Urinary bladder (tissue), 4 donors: ENCODE measurements around the gene TCTN2. TPM values are rescaled to one million over a fixed set of nuclear protein-coding genes. Genes with fewer than 3 reads are reported as not detected.

Experiments
- DNase-seq: peaks from one replicate; pipeline ENCODE4 v3.0.0-alpha.2; 2015; ENCODE audit errors: extremely low spot score
- H3K27ac ChIP-seq: one replicate; pipeline ENCODE4 v1.5.1; 2013; ENCODE audit warnings: low read depth, mild to moderate bottlenecking, moderate library complexity
- H3K36me3 ChIP-seq: one replicate; pipeline ENCODE4 v1.6.1; 2013; ENCODE audit warnings: mild to moderate bottlenecking, moderate library complexity; ENCODE audit not compliant: insufficient read depth
- H3K4me1 ChIP-seq: one replicate; pipeline ENCODE4 v1.6.1; 2013; ENCODE audit warnings: mild to moderate bottlenecking, moderate library complexity; ENCODE audit not compliant: insufficient read depth
- H3K4me3 ChIP-seq: one replicate; pipeline ENCODE4 v1.5.1; 2013; ENCODE audit warnings: low read depth, low read length
- WGBS: extraction: QIAGEN DNeasy Blood & Tissue Kit; methylation state at CpG from one replicate; pipeline ENCODE4 v1.1.7; 2013; 5-methylcytosine and 5-hydroxymethylcytosine counted together
- polyA plus RNA-seq: library from polyadenylated mRNA; stranded (reverse); fragments of 200-250 nt; gene quantifications from one replicate; pipeline ENCODE4 v1.2.3, GENCODE V29; 2013
- total RNA-seq: library from RNA; depleted of rRNA; stranded (reverse); fragments of >200 nt; gene quantifications from one replicate; pipeline ENCODE4 v1.2.3, GENCODE V29; 2014
- donor health status: healthy with polysubstance abuse.
- donor health status: healthy.

The TCTN2 gene
- total RNA-seq (11.8 TPM), polyA plus RNA-seq (7.8 TPM)

DNA sequence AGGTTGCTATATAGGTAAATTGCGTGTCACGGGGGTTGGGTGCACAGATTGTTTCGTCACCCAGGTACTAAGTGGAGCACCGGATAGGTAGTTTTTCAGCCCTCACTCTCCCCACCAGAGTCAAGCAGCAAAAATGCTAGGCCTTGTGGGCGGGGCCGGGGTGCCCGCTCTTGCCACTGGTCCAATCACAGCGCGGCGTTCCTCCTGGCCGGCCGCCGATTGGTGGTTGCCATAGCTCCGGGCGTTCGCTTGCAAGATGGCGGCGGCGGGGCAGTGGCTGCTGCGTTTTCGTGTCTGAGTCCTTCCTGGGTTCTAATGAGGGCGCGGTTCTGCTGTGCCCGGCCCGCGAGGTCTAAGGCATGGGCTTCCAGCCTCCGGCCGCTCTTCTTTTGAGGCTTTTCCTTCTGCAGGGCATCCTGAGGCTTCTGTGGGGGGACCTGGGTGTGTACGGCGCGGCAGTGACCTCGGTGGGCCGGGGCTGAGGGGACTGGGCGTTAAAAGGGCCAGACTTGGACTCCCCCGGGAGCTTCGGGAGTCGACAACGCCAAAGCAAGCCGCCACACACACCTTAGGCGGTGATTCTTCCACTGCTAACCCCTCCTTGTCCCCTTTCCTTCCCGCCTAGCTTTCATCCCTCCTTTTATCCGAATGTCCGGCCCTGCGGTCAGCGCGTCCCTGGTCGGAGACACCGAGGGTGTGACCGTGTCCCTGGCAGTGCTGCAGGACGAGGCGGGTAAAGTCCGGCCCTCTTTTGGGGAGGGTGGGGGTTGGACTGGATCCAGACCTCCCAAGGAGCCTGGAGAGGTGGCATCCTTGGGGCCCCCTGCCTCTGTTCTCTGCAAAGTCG lies at the start of gene TCTN2:
TSS of gene TCTN2 (plus strand) at position 232 of the 847 bp plus-strand sequence. CDS start at position 360, 128 bp downstream.
- under 1% methylated on average over 53 of the region's 53 CpGs for WGBS
- H3K4me1 ChIP-seq = no peaks in the 10 kb centered on the region
- no peaks in the 10 kb centered on the region for H3K36me3 ChIP-seq
- H3K4me3 ChIP-seq = peak within 1 kb of the TSS; percentile 81
- DNase-seq = peak; percentile 68
- no peak within 1 kb of the TSS for H3K27ac ChIP-seq

DNA sequence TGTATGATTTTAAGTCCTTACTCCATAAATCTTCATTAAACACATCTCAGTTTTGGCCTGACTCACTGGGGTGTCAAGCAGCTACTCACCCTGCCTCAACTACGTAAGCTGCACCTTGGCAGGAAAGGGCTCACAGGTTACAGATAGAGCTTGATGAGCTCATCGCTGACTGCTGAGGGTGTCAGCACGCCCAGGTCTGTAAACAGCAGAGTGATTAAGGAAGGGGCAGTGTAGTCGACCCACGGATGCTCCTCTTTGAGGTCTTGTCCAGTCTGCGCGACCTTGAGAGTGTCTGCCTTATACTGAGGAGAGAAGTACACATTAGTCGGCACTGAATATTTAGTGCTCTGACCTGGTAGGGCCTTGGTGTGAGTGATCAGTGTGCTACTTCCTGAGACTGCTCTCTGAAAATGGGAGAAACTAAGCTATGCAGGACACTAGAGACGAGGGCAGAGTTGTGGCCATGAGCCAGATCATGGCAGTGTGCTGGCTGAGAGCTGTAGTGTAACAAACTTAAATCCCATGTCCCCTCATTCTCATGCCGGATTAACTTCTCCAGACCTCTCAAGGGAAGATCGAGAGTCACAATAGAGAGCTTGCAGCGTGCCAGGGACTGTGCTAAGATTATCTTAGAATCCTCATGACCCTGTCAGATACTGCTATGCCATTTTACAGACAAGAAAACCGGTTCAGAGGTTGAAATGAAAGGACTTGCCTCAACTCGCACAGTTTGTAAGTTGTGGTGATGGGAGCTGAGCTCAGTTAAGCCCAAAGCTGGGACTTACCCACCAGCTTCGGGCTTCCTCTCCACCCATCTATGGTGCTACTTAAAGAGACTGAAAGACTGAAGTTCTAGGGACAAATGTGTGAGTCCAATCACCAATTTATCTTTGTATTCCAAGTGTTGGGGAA lies 49.0 kb upstream of the TCTN2 start:
- Histone ChIP-seq H3K27ac (no peak overlapping the region), H3K4me1 (no peaks in the 10 kb centered on the region), H3K4me3 (no peak overlapping the region), H3K36me3 (peaks cover 5% of the 10 kb centered on the region)
- 84% methylated on average over 15 of the region's 15 CpGs for WGBS
- DNase-seq = no peak

DNA sequence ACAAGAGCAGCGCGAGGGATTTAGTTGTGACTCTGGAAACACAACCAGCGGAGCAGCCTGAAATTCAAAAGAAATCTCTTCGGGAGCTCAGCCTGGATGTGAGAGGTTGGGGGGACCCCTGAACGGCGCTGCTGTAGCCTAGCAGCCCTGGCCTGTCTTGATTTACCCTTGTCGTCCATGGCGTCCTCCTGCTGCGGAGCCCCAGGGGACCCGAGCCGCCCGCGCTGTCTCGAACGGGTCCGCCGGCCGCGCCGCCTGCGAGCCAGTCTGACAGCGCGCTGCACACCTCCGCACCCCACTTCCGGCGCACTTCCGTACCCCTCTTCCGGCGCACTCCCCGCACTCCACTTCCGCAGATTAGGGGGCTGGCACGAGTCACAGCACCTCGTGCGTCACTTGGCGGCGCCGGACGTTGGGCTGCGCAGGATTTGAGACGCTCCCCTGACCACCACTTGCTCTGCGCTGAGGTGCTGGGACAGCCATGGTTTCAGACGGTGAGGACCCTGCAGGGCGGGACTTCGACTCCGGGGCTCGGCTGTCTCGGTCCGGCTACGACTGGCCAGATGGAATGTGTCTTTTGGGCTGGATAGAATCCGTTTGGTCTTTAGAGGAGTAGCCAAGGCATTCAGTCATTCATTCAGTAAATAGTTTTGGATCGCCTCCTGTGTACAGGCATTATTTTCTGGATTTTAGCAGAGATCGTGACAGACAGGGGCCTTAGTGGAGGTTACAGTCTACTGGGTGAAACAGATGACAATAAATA lies 37.4 kb upstream of the TCTN2 start, which contains the start of the genes EIF2B1 and GTF2H3:
TSS of gene EIF2B1 (minus strand) at position 308 of the 763 bp plus-strand sequence. CDS start at position 179, 129 bp downstream.
TSS of gene GTF2H3 (plus strand) at position 451 of the 763 bp plus-strand sequence. CDS start at position 482, 31 bp downstream.
- no peaks in the 10 kb centered on the region for H3K36me3 ChIP-seq
- under 1% methylated on average over 52 of the region's 52 CpGs for WGBS

DNA sequence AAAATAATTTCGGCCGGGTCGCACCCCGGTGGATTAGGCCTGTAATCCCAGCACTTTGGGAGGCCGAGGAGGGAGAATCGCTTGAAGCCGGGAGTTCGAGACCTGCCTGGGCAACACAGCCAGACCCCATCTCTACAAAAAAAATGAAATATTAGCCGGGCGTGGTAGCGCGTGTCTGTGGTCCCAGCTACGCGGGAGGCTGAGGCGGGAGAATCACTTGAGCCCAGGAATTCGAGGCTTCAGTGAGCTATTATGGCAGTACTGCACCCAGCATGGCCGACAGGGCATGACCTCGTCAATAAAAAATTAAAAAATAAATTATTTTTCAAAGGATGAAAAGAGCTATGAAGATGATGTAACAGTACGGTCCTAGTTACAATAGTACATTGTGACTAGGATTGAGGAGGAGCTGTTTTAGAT lies 36.8 kb upstream of the TCTN2 start:
- H3K4me3 ChIP-seq = peak overlapping the region; percentile 94
- H3K36me3 ChIP-seq = no peaks in the 10 kb centered on the region
- H3K27ac ChIP-seq = peak overlapping the region; percentile 52
- WGBS = 10% methylated on average over 19 of the region's 19 CpGs
- no peaks in the 10 kb centered on the region for H3K4me1 ChIP-seq
- DNase-seq = no peak

More for the DNA sequence above, 37.4 kb upstream of the TCTN2 start, which contains the start of the genes EIF2B1 and GTF2H3:
- Histone ChIP-seq H3K27ac (peak within 1 kb of the TSS; percentile 59), H3K4me3 (peak within 1 kb of the TSS; percentile 94), H3K4me1 (no peaks in the 10 kb centered on the region)
- peak; percentile 91 for DNase-seq

DNA sequence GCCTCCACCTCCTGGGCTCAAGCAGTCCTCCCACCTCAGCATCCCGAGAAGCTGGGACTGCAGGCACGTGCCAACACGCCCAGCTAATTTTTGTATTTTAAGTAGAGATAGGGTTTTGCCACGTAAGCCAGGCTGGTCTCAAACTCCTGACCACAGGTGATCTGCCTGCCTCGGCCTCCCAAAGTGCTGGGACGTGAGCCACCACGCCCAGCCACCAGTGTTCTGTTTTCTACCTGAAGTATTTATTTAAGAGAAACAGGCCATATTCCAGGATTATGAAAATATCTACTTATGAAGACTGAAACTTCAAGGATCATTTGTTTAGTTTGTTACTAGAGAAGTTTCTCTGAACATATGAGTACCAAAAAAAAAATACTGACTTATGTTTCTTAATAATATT lies 27.0 kb upstream of the TCTN2 start:
- H3K27ac ChIP-seq = no peak overlapping the region
- H3K36me3 ChIP-seq = peaks cover 6% of the 10 kb centered on the region
- no peak overlapping the region for H3K4me3 ChIP-seq
- 81% methylated on average over 7 of the region's 7 CpGs for WGBS
- DNase-seq = no peak
- no peaks in the 10 kb centered on the region for H3K4me1 ChIP-seq

DNA sequence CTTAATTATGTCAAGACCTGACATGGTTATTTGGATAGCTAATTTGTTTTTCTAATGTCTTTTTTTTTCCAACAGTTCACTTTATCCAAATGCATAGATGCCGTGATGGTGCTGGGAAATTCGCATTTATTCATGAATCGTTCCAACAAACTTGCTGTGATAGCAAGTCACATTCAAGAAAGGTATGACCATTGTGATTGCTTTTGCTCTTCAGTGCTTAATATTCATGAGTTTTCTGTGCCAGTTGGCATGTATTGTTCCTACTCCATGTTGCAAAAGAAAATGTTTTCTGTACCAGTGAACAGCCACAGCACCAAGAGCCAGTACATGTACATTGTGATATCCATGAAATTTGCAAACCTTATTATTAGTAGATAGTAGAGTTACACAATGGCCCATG lies 25.5 kb upstream of the TCTN2 start:
- 97% methylated on average over 3 of the region's 3 CpGs for WGBS

DNA sequence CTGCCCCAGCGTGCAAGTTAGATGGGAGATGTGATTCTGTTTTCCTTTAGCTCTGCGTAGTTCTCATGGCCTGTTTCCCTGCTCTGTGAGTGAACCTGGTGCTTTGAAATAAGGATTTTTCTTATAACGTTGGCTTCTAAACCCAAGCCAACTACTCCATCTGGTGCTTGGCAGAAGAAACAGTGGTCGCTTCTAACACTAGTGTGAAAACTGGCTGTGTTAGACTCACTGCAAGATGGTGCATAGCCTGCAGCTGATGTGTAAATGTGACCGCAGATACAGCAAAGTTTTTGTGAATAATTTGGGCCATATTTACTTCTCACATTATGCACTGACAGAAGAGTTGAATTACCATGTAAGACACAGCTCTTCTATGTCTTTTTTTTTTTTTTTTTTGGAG lies 25.0 kb upstream of the TCTN2 start:
- Histone ChIP-seq H3K4me1 (no peaks in the 10 kb centered on the region), H3K27ac (no peak overlapping the region), H3K4me3 (no peak overlapping the region), H3K36me3 (peaks cover 6% of the 10 kb centered on the region)
- WGBS = 87% methylated on average over 5 of the region's 5 CpGs
- DNase-seq = no peak

More for the DNA sequence above, 25.5 kb upstream of the TCTN2 start:
- Histone ChIP-seq H3K36me3 (peaks cover 6% of the 10 kb centered on the region), H3K4me1 (no peaks in the 10 kb centered on the region), H3K4me3 (no peak overlapping the region), H3K27ac (no peak overlapping the region)
- no peak for DNase-seq

DNA sequence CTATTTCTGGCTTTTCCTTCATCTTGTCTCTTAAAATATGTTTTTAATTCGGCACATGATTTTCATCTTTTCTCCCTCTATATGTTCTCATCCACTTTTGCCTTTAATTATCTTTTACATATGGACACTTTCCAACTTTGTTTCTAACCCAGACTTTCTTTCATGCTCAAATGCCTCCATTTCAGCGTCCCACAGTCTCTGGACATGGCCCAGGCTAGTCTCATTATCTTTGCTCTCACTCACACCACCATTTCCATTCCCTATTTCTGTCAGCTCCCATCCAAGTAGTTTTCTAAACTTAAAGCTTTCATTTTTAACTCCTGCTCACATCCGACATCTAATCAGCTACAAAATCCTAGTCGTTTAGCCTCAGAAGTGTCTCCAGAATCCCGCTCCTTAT lies 22.5 kb upstream of the TCTN2 start:
- no peak overlapping the region for H3K27ac ChIP-seq
- no peak overlapping the region for H3K4me3 ChIP-seq
- peaks cover 6% of the 10 kb centered on the region for H3K36me3 ChIP-seq
- 94% methylated on average over 5 of the region's 5 CpGs for WGBS
- H3K4me1 ChIP-seq = no peaks in the 10 kb centered on the region
- DNase-seq = no peak

DNA sequence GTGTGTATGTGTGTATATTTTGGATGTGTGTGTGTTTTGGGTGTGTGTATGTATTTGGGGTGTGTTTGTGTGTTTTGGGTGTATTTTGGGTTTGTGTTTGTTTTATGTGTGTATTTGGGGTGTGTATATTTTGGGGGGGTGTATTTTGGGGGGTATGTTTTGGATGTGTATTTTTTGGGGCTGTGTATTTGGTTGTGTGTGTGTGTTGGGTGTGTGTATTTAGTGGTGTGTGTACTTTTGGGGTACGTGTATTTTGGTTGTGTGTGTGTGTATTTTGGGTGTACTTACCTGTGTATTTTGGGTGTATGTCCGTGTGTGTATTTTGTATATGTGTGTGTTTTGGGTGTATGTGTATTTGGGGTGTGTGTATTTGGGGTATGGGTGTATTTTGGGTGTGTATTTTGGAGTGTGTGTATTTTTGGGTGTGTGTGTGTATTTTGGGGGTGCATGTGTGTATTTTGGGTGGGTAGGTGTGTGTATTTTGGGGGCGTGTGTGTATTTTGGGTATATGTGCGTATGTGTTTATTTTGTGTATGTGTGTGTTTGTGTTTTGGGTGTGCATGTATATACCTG lies 16.7 kb upstream of the TCTN2 start:
- DNase-seq = no peak
- peaks cover 6% of the 10 kb centered on the region for H3K36me3 ChIP-seq
- no peak overlapping the region for H3K27ac ChIP-seq
- H3K4me1 ChIP-seq = no peaks in the 10 kb centered on the region
- no peak overlapping the region for H3K4me3 ChIP-seq
- 96% methylated on average over 4 of the region's 4 CpGs for WGBS

DNA sequence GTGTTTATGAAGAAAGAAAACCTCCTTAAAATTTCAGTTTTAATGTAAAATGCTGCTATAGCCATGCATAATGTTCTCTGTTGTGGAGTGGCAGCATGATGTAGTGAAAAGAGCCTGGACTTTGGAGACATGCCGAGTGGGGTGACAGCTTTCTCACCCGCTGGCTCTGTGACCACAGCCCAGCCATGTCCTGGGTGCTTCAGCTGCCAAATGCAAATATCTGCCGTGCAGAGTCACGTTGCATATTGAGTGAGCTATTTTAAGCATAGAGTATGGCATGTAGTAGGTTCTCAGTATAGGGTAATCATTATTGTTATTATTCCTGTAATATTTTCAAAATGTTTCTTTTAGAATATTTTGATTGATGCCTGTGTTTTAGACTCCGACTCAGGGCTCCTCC lies 15.5 kb upstream of the TCTN2 start:
- peaks cover 6% of the 10 kb centered on the region for H3K36me3 ChIP-seq
- H3K4me3 ChIP-seq = no peak overlapping the region
- no peak overlapping the region for H3K27ac ChIP-seq
- 82% methylated on average over 5 of the region's 5 CpGs for WGBS
- H3K4me1 ChIP-seq = no peaks in the 10 kb centered on the region
- DNase-seq = no peak

DNA sequence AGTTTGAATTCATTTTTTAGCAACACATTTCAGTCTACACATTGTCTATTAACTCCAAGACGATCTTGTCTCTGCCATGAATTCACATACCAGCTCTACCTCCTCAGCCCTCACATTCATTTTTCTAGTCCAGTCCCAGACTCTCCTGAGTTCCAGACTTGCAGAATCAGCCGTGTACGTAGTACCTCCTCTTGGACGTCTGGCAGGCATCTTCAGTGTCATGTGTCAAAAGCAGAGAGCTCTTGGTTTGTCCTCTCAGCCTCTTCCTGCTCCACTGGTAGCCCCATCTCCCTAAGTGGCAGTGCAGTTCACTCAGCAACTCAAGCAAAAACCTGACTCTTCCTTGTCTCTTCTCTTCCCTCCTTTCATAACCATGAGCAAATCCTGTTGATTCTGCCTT lies 14.5 kb upstream of the TCTN2 start:
- WGBS = 79% methylated on average over 4 of the region's 4 CpGs
- no peak for DNase-seq
- Histone ChIP-seq H3K4me1 (no peaks in the 10 kb centered on the region), H3K4me3 (no peak overlapping the region), H3K27ac (no peak overlapping the region), H3K36me3 (peaks cover 6% of the 10 kb centered on the region)

DNA sequence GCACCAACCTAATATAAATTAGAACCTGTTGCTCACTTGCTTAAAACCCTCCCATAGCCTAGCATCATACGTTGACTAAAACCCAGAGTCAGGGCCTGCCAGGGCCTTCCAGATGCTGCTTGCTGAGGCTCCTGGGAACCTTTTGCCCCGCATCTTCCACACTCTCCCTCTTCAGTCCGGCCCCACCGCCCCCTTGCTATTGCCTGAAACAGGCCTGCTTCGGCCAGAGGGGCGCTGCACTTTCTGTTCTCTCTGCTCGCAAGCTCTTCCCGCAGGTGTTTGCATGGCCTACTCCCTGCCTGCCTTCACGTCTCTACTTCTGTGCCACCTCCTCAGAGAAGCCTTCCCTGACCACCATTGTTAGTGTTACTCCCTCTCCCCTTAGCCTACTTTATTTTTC lies 13.7 kb upstream of the TCTN2 start:
- no peak for DNase-seq
- 86% methylated on average over 9 of the region's 9 CpGs for WGBS
- Histone ChIP-seq H3K36me3 (peaks cover 6% of the 10 kb centered on the region), H3K4me3 (no peak overlapping the region), H3K27ac (no peak overlapping the region), H3K4me1 (no peaks in the 10 kb centered on the region)
